Measurements from ENCODE around the gene UIMC1. TPM values are rescaled to one million over a fixed set of nuclear protein-coding genes. Genes with fewer than 3 reads are reported as not detected.

UIMC1 gene
- total RNA-seq, 4 donors from 2014 or later = 12.3 to 93.2 (median 50.0) TPM

DNA sequence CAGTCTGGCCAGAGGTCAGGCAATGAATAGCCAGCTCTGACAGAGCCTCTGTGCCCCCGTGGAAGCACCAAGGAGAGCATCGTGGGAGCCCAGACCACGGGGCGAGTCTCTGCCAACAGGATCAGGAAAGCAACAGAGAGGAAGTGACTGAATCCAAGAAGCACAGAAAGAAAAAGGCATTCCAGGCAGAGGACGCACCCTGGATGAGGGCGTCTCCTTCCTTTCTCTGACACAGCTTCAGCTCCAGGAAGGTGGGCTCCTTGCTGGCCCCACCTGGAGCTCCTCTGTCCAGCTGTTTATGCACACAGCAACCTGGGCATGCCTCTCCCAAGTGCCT, 124.0 kb downstream of the UIMC1 start:
- intact Hi-C loops (cut with DNase I; ENCODE audit: low total_unique reads) = no loop called here
- H3K4me1 ChIP-seq = no peaks in the 10 kb centered on the region
- no peak overlapping the region for H3K4me3 ChIP-seq
- H3K9me3 ChIP-seq = no peaks in the 10 kb centered on the region
- no peak for TF ChIP-seq POLR2A (IDR thresholded peaks at IDR 0.05)
- TF ChIP-seq, protein P1, sequence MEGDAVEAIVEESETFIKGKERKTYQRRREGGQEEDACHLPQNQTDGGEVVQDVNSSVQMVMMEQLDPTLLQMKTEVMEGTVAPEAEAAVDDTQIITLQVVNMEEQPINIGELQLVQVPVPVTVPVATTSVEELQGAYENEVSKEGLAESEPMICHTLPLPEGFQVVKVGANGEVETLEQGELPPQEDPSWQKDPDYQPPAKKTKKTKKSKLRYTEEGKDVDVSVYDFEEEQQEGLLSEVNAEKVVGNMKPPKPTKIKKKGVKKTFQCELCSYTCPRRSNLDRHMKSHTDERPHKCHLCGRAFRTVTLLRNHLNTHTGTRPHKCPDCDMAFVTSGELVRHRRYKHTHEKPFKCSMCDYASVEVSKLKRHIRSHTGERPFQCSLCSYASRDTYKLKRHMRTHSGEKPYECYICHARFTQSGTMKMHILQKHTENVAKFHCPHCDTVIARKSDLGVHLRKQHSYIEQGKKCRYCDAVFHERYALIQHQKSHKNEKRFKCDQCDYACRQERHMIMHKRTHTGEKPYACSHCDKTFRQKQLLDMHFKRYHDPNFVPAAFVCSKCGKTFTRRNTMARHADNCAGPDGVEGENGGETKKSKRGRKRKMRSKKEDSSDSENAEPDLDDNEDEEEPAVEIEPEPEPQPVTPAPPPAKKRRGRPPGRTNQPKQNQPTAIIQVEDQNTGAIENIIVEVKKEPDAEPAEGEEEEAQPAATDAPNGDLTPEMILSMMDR (IDR thresholded peaks at IDR 0.05) = no peak
- H3K27me3 ChIP-seq = no peaks in the 10 kb centered on the region
- no peak for DNase-seq
- H3K27ac ChIP-seq = no peak overlapping the region
- no peaks in the 10 kb centered on the region for H3K36me3 ChIP-seq

DNA sequence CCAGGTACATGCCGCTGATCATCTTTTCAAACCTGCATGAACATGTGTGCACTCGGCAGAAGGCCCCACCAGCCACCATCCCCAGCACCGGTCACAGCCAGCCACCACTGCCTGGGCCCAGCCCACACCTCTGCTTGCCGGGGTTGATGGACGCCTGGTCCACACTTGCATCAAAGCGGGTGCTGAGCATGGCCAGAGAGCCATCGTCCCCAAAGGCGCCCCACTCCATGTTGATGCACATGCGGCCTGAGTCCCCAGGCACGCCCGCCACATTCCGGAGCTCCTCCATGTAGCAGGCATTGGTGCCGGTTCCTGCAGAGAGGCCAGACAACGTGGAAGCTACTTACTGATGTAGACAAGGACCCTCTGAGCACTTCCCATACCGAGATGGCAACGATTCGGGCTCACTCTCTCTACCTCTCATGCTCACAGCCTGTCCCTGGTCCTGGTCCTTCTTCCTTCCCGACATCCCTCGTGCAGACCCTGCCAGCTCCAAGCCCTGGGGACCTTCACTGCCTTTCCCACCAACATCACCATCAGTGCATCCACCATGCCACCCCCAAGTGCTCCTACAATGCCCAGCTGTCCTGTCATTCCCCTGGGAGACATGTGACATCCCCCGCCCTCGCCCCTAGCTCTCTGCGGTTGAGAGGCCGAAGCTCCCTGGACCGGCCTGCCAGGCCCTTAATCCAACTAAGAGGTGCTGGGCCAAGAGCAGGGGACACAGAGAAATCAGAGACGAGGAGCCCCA, 124.6 kb downstream of the UIMC1 start:
- intact Hi-C loops (cut with DNase I; ENCODE audit: low total_unique reads) = no loop called here
- H3K27me3 ChIP-seq = no peaks in the 10 kb centered on the region
- no peak for DNase-seq
- no peaks in the 10 kb centered on the region for H3K36me3 ChIP-seq
- H3K4me3 ChIP-seq = no peak overlapping the region
- no peaks in the 10 kb centered on the region for H3K9me3 ChIP-seq
- TF ChIP-seq, protein P1 (IDR thresholded peaks at IDR 0.05) = no peak
- TF ChIP-seq POLR2A (IDR thresholded peaks at IDR 0.05) = no peak
- no peaks in the 10 kb centered on the region for H3K4me1 ChIP-seq
- H3K27ac ChIP-seq = no peak overlapping the region

DNA sequence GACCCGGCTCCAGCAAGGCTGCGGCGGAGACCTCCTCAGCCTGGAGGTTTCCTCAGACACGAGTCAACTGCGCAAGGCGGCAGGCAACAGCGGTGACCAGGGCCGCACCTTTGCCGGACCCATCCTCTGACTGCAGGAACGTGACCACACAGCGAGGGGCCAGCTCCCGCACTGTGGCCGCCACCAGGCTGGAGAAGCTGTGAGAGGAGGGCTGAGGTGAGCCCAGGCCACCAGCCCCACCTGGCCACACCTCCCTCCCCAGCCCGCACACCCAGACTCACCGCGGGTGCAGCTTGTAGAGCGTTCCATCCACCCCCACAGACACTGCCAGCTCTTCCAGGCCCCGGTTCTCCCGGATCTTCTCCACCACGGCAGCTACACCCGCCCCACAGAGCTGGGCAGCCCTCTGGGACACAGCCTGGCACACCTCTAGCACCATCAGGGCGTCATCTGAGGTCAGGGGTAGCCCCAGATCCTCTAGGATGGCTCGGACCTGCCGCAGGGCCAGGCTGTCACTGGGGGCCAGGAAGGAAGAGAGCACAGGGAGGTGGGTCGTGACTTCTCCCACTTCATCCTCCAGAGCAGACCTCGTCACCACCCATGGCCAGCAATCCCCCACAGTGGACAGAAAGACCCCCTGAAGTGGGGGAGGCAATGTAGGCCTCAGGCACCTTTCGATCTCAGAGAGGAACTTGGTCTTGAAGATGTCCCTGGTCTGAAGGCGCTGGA, 125.4 kb downstream of the UIMC1 start:
- intact Hi-C loops (cut with DNase I; ENCODE audit: low total_unique reads) = no loop called here
- TF ChIP-seq, protein P1 (IDR thresholded peaks at IDR 0.05) = no peak
- no peak for TF ChIP-seq POLR2A (IDR thresholded peaks at IDR 0.05)

DNA sequence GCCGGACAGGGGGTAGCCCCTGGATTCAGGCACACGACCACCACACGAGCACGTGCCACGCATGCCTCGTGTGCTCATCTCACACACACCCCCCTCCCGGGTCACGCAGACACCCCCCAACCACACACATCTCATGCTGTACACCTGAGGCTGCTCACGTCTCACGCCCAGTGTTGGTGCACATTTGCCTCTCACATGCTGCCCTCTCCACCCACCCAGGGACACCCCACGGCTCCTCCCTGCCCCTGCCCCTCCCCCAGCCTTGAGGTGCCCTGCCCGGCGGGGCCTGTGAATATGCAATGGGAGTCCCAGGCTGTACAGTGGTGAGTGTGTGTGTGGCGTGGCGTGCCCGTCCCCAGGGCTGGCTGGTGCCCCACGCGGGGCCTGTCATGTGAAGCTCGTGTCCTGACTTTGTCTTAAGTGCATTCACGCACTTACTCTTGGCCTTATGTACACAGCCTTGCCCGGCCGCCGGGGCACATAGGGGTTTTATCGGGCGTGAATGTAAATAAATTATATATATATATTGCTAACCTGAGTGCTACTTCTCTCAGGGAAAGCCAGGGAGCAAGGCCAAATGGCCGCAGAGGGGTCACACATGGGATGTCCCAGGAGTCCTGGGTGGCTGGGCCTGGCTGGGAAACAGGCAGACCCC, 126.1 kb downstream of the UIMC1 start:
- intact Hi-C loops (cut with DNase I; ENCODE audit: low total_unique reads) = no loop called here
- H3K27ac ChIP-seq = no peak overlapping the region
- TF ChIP-seq, protein P1 (IDR thresholded peaks at IDR 0.05) = no peak
- TF ChIP-seq POLR2A (IDR thresholded peaks at IDR 0.05) = no peak
- H3K36me3 ChIP-seq = no peaks in the 10 kb centered on the region
- no peaks in the 10 kb centered on the region for H3K9me3 ChIP-seq
- no peak for DNase-seq
- no peaks in the 10 kb centered on the region for H3K4me1 ChIP-seq
- no peak overlapping the region for H3K4me3 ChIP-seq
- H3K27me3 ChIP-seq = no peaks in the 10 kb centered on the region

More for the DNA sequence above, 125.4 kb downstream of the UIMC1 start:
- H3K27ac ChIP-seq = no peak overlapping the region
- H3K27me3 ChIP-seq = no peaks in the 10 kb centered on the region
- H3K36me3 ChIP-seq = no peaks in the 10 kb centered on the region
- H3K4me1 ChIP-seq = no peaks in the 10 kb centered on the region
- H3K9me3 ChIP-seq = no peaks in the 10 kb centered on the region
- H3K4me3 ChIP-seq = no peak overlapping the region
- no peak for DNase-seq
